Measurements from ENCODE around the gene SLCO3A1. TPM values are rescaled to one million over a fixed set of nuclear protein-coding genes. Genes with fewer than 3 reads are reported as not detected.

The SLCO3A1 gene
- total RNA-seq, 2 experiments from 2014 or later: 6.6 to 7.7 TPM

GRCh38 chr15:92121047-92121446 is 267.5 kb downstream of the SLCO3A1 start:
- POLR2A ChIA-PET: no interaction called here
- CTCF ChIA-PET: no interaction called here

- CTCF ChIA-PET: no interaction called here
Observed at GRCh38 chr15:92122259-92122658, 268.8 kb downstream of the SLCO3A1 start.

DNA sequence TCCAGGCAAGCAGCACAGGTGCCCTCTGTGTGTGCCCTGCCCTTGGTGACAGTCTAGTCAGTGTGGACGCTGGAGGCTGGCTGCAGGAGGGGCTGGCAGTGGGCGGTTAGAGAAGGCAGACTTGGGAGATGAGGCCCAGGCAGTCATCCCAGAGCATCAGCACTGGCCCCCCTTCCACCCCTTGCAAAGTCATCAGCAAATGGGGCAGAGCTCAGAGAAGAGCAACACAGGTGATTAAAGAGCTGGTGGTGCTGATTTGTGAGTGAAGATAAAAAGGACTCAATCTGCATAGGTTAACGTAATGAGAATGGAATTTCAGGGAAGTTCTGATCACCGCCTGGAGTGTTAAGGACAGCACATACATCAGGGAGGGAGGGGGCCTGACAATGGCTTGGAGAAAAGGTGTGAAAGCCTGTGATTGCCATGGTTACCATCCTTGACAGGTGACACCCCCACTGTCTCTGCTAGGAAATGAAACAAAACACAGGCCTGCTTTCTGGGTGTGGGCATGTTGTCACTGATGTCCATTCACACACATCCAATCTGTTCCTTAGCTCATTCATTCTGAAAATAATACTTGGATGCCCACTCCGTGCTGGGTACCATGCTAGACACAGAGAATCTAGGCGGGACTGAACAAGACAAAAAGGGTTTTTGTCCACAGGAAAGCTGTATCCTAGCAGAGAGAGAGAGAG is 270.6 kb downstream of the SLCO3A1 start:
- ChIA-PET CTCF (no interaction called here), POLR2A (no interaction called here)

More at GRCh38 chr15:92122259-92122658, 268.8 kb downstream of the SLCO3A1 start:
- POLR2A ChIA-PET: no interaction called here

GRCh38 chr15:92124657-92125010 is 271.1 kb downstream of the SLCO3A1 start:
- POLR2A ChIA-PET: no interaction called here

DNA sequence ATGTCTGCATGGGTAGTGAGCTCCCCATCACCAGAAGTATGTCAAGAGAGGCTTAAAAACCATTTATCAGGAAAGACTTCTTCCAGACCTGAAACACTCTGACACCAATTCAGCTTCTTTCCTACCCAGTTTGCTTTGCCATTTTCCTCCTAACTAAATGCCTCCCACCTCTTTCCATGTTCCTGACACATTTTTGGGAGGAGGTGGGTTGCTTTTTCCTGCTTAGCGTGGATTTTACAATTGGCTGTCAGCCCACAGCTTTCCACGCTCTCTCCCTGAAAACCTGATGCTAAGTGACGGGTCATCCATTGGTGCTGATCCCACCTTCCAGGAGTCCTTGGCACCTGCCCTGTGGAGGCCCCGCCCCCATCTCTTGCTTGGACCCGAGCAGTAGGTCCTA is 275.3 kb downstream of the SLCO3A1 start:
- ChIA-PET CTCF (no interaction called here), POLR2A (no interaction called here)

More at GRCh38 chr15:92124657-92125010, 271.1 kb downstream of the SLCO3A1 start:
- CTCF ChIA-PET: no interaction called here

DNA sequence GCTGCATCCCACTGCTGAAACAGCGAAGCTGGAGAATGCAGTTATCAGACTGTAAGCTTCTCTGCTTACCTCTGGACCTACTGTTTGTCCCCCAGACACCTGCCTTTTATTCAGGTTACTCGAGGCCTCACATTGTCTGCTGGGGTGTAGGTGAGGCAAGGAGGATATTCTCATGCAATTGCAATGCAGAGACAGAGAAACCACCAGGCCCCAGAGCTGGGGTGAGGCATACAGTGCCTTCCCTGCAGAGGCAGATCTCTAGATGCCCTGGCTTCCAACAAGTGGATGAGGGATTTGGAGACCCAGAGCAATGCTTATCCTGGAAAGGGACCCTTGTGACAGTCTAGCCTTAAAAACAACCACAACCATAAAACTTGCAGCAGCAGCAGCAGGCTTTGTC is 276.7 kb downstream of the SLCO3A1 start:
- POLR2A ChIA-PET: no interaction called here

DNA sequence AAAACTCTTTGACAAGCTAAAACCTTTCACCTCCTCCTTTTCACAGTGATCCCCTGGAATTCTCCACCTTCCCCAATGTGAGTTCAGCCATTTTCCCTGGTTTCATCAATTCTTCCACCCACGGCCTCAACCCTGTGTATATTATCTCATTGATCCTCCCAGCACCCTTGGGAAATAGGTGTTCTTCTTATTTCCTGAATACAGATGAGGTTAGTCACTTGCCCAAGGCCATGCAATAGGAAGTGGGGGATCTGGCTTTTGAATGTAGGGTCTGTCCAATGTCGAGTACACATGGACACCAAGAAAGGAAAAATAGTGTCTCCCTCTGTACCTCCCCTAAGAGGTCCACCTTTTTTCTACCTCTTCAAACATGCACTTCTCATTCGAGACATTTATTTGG is 277.4 kb downstream of the SLCO3A1 start:
- ChIA-PET CTCF (no interaction called here), POLR2A (no interaction called here)

More for the DNA sequence above, 276.7 kb downstream of the SLCO3A1 start:
- CTCF ChIA-PET: no interaction called here

- ChIA-PET CTCF (no interaction called here), POLR2A (no interaction called here)
Observed at GRCh38 chr15:92132982-92133755, 279.7 kb downstream of the SLCO3A1 start.

DNA sequence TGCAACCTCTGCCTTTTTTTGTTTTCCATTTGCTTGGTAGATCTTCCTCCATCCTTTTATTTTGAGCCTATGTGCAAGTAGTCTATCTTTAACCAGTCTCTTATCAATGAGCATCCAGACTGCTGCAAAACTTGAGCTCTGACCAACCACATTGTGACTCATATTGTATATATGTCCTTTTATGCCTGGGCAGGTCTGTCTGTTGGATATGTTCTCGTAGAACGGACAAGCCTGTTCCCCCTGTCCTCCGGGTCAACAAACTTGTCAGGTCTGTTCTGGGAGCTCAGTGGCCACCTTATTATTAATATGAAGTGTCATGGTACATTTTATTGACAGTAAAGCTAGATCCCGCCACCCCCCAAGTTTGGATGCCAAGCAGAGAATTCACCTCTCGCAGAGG is 287.3 kb downstream of the SLCO3A1 start:
- ChIA-PET POLR2A (no interaction called here), CTCF (no interaction called here)

GRCh38 chr15:92141607-92142006 is 288.1 kb downstream of the SLCO3A1 start:
- ChIA-PET POLR2A (no interaction called here), CTCF (interaction anchor here (1.1 kb wide), 1 partner anchor 573 kb away, joined by 3 read pairs; no protein-coding TSS in a partner anchor)

GRCh38 chr15:92142242-92143232 is 289.0 kb downstream of the SLCO3A1 start:
- ChIA-PET POLR2A (no interaction called here), CTCF (interaction anchor here (1.1 kb wide), 1 partner anchor 572 kb away, joined by 3 read pairs; no protein-coding TSS in a partner anchor)

DNA sequence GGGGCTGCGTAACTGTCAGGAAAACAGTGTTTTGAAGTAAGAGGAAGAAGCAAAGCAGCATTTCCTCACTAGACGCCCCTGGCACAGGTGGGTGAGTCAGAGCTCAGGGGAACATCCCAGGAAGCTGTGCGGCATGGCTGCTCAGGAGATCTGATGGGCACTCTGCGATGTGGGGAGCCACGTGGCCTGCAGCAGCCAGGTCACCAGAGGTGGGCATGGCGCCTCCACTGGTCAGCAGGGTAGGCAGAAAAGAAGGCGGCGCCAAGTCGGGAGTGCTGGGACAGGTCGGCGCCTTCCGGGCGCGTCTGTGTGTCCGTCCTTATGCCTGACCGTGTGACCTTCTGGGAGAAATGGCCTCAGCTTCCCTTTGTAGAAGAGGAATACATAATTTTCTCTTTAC is 290.3 kb downstream of the SLCO3A1 start:
- POLR2A ChIA-PET: no interaction called here
- CTCF ChIA-PET: no interaction called here

- ChIA-PET CTCF (no interaction called here), POLR2A (no interaction called here)
Observed at GRCh38 chr15:92146511-92147150, 293.1 kb downstream of the SLCO3A1 start.

GRCh38 chr15:92149029-92149428 is 295.5 kb downstream of the SLCO3A1 start:
- ChIA-PET POLR2A (no interaction called here), CTCF (no interaction called here)

GRCh38 chr15:92149465-92149864 is 296.0 kb downstream of the SLCO3A1 start:
- CTCF ChIA-PET: no interaction called here
- POLR2A ChIA-PET: no interaction called here

- CTCF ChIA-PET: interaction anchor here (0.6 kb wide), 1 partner anchor 98 kb away, joined by 6 read pairs; no protein-coding TSS in a partner anchor
- POLR2A ChIA-PET: no interaction called here
Observed at GRCh38 chr15:92151168-92151567, 297.7 kb downstream of the SLCO3A1 start.

GRCh38 chr15:92151741-92152140 is 298.2 kb downstream of the SLCO3A1 start:
- ChIA-PET POLR2A (no interaction called here), CTCF (interaction anchor here (0.6 kb wide), 1 partner anchor 98 kb away, joined by 6 read pairs; no protein-coding TSS in a partner anchor)

DNA sequence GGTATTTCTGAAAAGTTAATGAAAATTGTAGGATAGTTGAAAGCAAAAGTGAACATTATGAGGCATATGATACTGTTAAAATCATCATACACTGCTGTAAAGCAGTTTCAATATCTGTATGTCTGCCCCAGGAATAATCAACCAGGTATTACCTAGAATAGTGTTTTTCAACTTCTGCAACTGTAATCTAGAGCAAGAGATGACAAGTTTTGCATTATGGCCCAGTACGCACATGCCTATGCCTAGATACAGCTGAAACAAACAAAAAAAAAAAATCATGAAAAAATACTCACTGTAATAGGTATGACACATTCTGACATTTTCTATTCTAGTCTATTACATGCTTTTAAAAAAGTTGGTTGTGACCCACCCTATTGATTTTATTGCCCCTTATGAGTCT is 299.5 kb downstream of the SLCO3A1 start:
- ChIA-PET POLR2A (interaction anchor here (0.6 kb wide), 1 partner anchor 26 kb away, joined by 3 read pairs; no protein-coding TSS in a partner anchor), CTCF (no interaction called here)

GRCh38 chr15:92153620-92154019 is 300.1 kb downstream of the SLCO3A1 start:
- POLR2A ChIA-PET: no interaction called here

GRCh38 chr15:92155934-92156333 is 302.4 kb downstream of the SLCO3A1 start:
- POLR2A ChIA-PET: no interaction called here

More at GRCh38 chr15:92153620-92154019, 300.1 kb downstream of the SLCO3A1 start:
- CTCF ChIA-PET: no interaction called here

More at GRCh38 chr15:92155934-92156333, 302.4 kb downstream of the SLCO3A1 start:
- CTCF ChIA-PET: no interaction called here

Data from activated CD8-positive, alpha-beta memory T cell treated with anti-CD3 and anti-CD28 coated beads for 36 hours (primary cell).